GM13976 (cell line): ENCODE measurements around the gene AP2A2.

Experiments
- DNase-seq: peaks from one replicate; pipeline ENCODE4 v3.0.0; 2012; ENCODE audit warnings: low spot score
- CTCF ChIP-seq: IDR thresholded peaks from 2 replicates; pipeline ENCODE4 v1.5.1; 2012; ENCODE audit warnings: borderline replicate concordance, mild to moderate bottlenecking; ENCODE audit not compliant: insufficient read depth; ENCODE audit errors: extremely low read depth, missing control alignments, control extremely low read depth
- in situ Hi-C: fragments of 300-500 bp; cut with MboI; formaldehyde crosslinking; loops from one replicate; pipeline ENCODE4 v1.12.0; 2022; ENCODE audit warnings: low sequenced_read_pairs, mixed read lengths, inconsistent platforms; ENCODE audit not compliant: unreplicated experiment

The AP2A2 gene

GRCh38 chr11:1009371-1009770 lies 83.7 kb downstream of the AP2A2 start:
- DNase-seq = no peak
- in situ Hi-C loops = no loop called here
- no peak for TF ChIP-seq CTCF

GRCh38 chr11:1009991-1010390 lies 84.3 kb downstream of the AP2A2 start:
- DNase-seq = no peak
- in situ Hi-C loops = no loop called here
- no peak for TF ChIP-seq CTCF

- in situ Hi-C loops = no loop called here
- no peak for TF ChIP-seq CTCF
- DNase-seq = no peak
Measured at GRCh38 chr11:1010551-1011319, 85.1 kb downstream of the AP2A2 start.

GRCh38 chr11:1011320-1011698 lies 85.6 kb downstream of the AP2A2 start:
- in situ Hi-C loops = no loop called here
- no peak for DNase-seq
- no peak for TF ChIP-seq CTCF

GRCh38 chr11:1012291-1012690 lies 86.6 kb downstream of the AP2A2 start:
- TF ChIP-seq CTCF = no peak
- DNase-seq = no peak
- in situ Hi-C loops = no loop called here

- DNase-seq = no peak
- TF ChIP-seq CTCF = no peak
- in situ Hi-C loops = no loop called here
Measured at GRCh38 chr11:1012740-1013630, 87.3 kb downstream of the AP2A2 start.
